Kidney (tissue), 14 donors: ENCODE measurements around the gene LTBR. TPM values are rescaled to one million over a fixed set of nuclear protein-coding genes. Genes with fewer than 3 reads are reported as not detected.

Source experiments
- DNase-seq, 5 donors: peaks; one replicate each; pipeline ENCODE4 v3.0.0-alpha.2; 2013 to 2020
- FAIRE-seq: peaks from 2 replicates; lab custom pipeline; 2012; peaks lifted over from hg19 to GRCh38; lab: Jason Lieb, UNC
- H3K27ac ChIP-seq, 2 donors: one replicate each; pipeline ENCODE4 v1.7.0; 2013; ENCODE audit warnings: low read depth in 2 of 2, low read length in 2 of 2, inconsistent platforms in 1 of 2
- H3K27me3 ChIP-seq: one replicate; pipeline ENCODE4 v1.7.1; 2013; ENCODE audit warnings: low read length, inconsistent platforms; ENCODE audit not compliant: control insufficient read depth, insufficient read depth
- H3K36me3 ChIP-seq, 3 donors: one replicate each; pipeline versions ENCODE4 v1.7.0 to v1.7.1; 2013; ENCODE audit warnings: low read length in 3 of 3, control low read depth in 1 of 3, inconsistent platforms in 1 of 3; ENCODE audit not compliant: insufficient read depth in 3 of 3, control insufficient read depth in 2 of 3
- H3K4me1 ChIP-seq, 3 donors: one replicate each; pipeline versions ENCODE4 v1.7.0 to v1.7.1; 2013; ENCODE audit warnings: low read length in 3 of 3, inconsistent platforms in 1 of 3, low read depth in 1 of 3; ENCODE audit not compliant: control insufficient read depth in 2 of 3, insufficient read depth in 2 of 3
- H3K4me3 ChIP-seq, 3 donors: one replicate each; pipeline versions ENCODE4 v1.7.0 to v1.8.1; 2013; ENCODE audit warnings: low read length in 3 of 3, control low read depth in 1 of 3, inconsistent platforms in 1 of 3
- H3K9ac ChIP-seq, 3 donors: one replicate each; pipeline versions ENCODE4 v1.7.0 to v1.7.1; 2013; ENCODE audit warnings: low read length in 3 of 3, control low read depth in 1 of 3, inconsistent platforms in 1 of 3
- H3K9me3 ChIP-seq, 3 donors: one replicate each; pipeline versions ENCODE4 v1.7.0 to v1.7.1; 2013; ENCODE audit warnings: low read length in 3 of 3, control low read depth in 1 of 3, inconsistent platforms in 1 of 3; ENCODE audit not compliant: control insufficient read depth in 2 of 3, insufficient read depth in 1 of 3
- intact Hi-C: fragments of 100-400 bp; cut with DNase I; formaldehyde crosslinking; loops from one replicate; pipeline ENCODE4 v1.11.1; 2022
- polyA plus RNA-seq: library from polyadenylated mRNA; stranded (reverse); fragments of 350-450 nt; fragmentation: Illumina TruSeq; extraction: RNeasy Lipid Tissue Mini Kit (QIAGEN cat#74804); gene quantifications from one replicate; pipeline ENCODE4 v1.2.3, GENCODE V29; 2014; ENCODE audit warnings: low read depth, low replicate concordance; ENCODE audit not compliant: insufficient read depth
- total RNA-seq: library from RNA; stranded (reverse); fragmentation: NEBNext Ultra II Directional; extraction: Animal tissue kit (Norgen Biotek cat#: 25700); gene quantifications from one replicate; pipeline ENCODE4 v1.2.1, GENCODE V29; 2021
- TF ChIP-seq, protein P1 (sequence below): IDR thresholded peaks from 3 replicates; pipeline ENCODE4 v1.5.1; 2012; ENCODE audit warnings: mild to moderate bottlenecking, moderate library complexity, borderline replicate concordance; ENCODE audit not compliant: insufficient read depth; ENCODE audit errors: extremely low read depth
- donor health status: control.
- donor health status: control.
- donor health status: control.
- donor health status: control.
- donor health status: control.
- donor health status: DM: yes; HTN: yes; CAD: no.
- donor health status: Normal renal cell carcinoma (clear cell type).

Gene LTBR
- total and polyA plus RNA-seq, 2 donors from 2014 or later = 77.8 to 114 TPM

DNA sequence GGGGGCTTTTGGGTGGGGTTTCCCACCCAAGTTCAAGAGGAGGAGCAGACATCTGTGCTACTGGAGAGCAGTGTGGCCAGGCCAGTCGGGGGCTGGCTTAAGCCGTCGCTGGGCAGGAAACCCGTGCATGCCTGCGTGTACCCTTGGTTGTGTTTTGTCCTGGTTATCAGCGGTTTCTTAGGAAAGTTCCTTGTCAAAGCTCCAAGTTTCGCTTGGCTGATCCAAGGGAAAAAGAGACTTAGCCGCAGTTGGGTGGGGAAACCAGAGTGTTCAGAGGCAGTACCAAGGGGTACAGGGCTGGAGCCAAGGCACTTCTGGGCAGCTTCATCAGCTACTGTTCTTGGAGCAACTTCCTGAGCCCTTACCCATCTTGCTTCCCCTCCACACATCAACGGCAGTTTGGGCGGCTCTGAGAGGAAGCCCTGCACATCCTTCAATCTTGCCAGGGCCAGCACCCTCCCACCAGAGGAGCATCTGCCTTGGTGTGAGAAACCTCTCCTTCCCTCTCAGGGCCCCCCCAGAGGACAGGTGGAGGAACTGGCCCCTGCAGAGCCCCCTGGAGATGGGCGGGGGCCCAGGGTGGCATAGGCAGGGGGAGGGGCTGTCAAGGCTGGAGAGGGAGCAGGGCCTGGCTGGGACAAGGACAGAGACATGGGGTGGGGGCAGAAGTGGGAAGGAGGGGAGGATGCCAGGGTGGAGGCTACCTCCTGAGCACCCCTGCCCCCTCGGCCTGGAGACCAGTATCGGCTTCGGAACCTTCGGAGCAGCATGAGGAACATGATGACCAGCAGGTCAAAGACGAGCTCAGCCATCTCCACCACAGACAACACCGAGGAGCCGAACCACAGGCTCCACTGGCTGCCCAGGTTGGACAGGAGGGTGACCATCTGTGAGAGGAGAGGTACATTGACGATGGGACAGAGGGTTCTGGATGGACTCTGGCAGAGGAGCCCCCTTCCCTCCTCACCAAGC is 36.3 kb upstream of the LTBR start:
- intact Hi-C loops = no loop called here
- DNase-seq = peak in 3 of 5 donors; percentile 44 to 88 (median 69)
- peak overlapping the region in 1 of 3 donors; percentile 13 for H3K4me3 ChIP-seq
- H3K9ac ChIP-seq = peak overlapping the region in 1 of 3 donors; percentile 47
- TF ChIP-seq, protein P1, sequence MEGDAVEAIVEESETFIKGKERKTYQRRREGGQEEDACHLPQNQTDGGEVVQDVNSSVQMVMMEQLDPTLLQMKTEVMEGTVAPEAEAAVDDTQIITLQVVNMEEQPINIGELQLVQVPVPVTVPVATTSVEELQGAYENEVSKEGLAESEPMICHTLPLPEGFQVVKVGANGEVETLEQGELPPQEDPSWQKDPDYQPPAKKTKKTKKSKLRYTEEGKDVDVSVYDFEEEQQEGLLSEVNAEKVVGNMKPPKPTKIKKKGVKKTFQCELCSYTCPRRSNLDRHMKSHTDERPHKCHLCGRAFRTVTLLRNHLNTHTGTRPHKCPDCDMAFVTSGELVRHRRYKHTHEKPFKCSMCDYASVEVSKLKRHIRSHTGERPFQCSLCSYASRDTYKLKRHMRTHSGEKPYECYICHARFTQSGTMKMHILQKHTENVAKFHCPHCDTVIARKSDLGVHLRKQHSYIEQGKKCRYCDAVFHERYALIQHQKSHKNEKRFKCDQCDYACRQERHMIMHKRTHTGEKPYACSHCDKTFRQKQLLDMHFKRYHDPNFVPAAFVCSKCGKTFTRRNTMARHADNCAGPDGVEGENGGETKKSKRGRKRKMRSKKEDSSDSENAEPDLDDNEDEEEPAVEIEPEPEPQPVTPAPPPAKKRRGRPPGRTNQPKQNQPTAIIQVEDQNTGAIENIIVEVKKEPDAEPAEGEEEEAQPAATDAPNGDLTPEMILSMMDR = no peak
- H3K36me3 ChIP-seq = peaks cover 0 to 5% (median 3%) of the 10 kb centered on the region in 3 donors
- FAIRE-seq = no peak
- H3K9me3 ChIP-seq = no peaks in the 10 kb centered on the region
- H3K4me1 ChIP-seq = peaks cover 0 to 42% (median 14%) of the 10 kb centered on the region in 3 donors
- H3K27ac ChIP-seq = peak overlapping the region; percentile 78 to 82
- H3K27me3 ChIP-seq = no peaks in the 10 kb centered on the region

DNA sequence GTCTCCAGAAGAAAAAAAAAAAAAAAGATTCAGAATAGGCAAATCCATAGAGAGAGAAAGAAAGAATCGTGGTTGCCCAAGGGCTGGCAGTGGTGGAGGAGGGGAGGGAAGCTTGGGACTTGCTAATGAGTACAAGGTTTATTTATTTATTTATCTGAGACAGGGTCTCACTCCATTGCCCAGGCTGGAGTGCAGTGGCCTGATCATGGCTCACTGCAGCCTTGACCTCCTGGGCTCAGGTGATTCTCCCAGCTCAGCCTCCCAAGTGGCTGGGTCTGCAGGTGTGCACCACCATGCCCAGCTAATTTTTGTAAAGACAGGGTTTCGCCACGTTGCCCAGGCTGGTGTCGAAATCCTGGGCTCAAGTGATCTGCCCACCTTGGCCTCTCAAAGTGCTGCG is 32.3 kb upstream of the LTBR start:
- intact Hi-C loops = no loop called here
- H3K27me3 ChIP-seq = no peaks in the 10 kb centered on the region
- no peak overlapping the region for H3K27ac ChIP-seq
- DNase-seq (peak in 1 of 5 donors; percentile 15), FAIRE-seq (no peak)
- H3K36me3 ChIP-seq = peaks cover 0 to 17% (median 13%) of the 10 kb centered on the region in 3 donors
- H3K4me1 ChIP-seq = peaks cover 0 to 19% (median 5%) of the 10 kb centered on the region in 3 donors
- H3K4me3 ChIP-seq = no peak overlapping the region
- TF ChIP-seq, protein P1 = no peak
- no peak overlapping the region for H3K9ac ChIP-seq
- no peaks in the 10 kb centered on the region for H3K9me3 ChIP-seq

DNA sequence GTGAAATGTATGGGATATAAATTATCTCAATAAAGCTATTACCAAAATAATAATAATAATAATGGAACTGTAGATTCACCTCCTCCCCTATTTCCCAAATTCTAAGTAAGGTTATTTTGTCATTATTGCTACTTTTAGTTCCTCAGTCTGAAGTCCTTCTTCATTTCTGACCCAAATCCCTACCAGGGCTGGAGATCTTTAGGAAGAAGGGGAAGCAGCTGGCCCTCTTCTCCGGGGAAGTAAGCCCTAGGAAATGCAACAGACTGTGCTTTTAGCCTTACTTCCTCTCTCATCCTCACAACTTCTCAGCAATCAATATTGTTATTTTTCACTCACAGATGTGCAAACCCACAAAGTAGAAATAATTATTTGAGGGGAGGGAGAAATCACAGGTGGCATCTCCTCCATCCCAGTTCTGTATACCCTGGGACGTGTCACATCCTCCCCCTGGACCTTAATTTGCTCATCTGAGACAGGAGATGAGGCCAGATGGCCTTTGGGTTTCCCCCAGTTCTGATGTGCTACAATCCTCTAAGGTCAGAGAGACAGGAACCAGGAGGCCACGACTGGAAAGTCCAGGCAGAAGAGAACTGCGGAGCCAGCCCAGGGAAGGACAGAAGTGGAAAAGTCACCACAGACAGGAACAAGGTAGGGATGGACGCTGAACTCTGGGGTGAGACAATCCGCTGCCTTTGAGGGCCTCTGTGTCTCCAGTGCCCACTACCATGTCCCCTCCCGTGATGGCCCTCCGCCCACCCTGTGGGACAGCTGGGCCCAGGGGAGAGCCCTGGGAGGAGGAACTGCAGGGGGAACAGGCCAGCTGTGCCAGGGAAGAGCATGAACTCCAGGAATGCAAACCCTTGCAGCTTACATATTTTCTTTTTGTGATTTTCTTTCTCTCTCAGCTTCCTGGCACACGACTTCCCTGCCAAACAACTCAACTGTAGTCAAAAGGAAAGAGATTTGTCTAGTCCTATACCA is 31.5 kb upstream of the LTBR start:
- peaks cover 0 to 18% (median 13%) of the 10 kb centered on the region in 3 donors for H3K36me3 ChIP-seq
- DNase-seq = peak in 2 of 5 donors; percentile 43 to 75
- no peak for FAIRE-seq
- TF ChIP-seq, protein P1 = no peak
- H3K9ac ChIP-seq = no peak overlapping the region
- H3K27ac ChIP-seq = peak overlapping the region; percentile 16 to 40
- no peaks in the 10 kb centered on the region for H3K9me3 ChIP-seq
- H3K27me3 ChIP-seq = no peaks in the 10 kb centered on the region
- H3K4me3 ChIP-seq = no peak overlapping the region
- intact Hi-C loops = no loop called here
- H3K4me1 ChIP-seq = peaks cover 0 to 11% (median 0%) of the 10 kb centered on the region in 3 donors
